Tibial nerve (tissue), 4 donors: ENCODE measurements around the gene NHEJ1. TPM values are rescaled to one million over a fixed set of nuclear protein-coding genes. Genes with fewer than 3 reads are reported as not detected.

Source experiments
- DNase-seq, 2 donors: peaks; one replicate each; pipeline ENCODE4 v3.0.0-alpha.2; 2019; ENCODE audit warnings: low spot score in 2 of 2
- H3K27ac ChIP-seq, 4 donors: fragments of 200-600 bp; sonication (generic) in 3 of 4; one replicate each; pipeline ENCODE4 v1.5.1; 2017 to 2019; ENCODE audit warnings: mild to moderate bottlenecking in 1 of 4
- H3K27me3 ChIP-seq, 2 donors: fragments of 200-600 bp; sonication (generic) in 1 of 2; one replicate each; pipeline versions ENCODE4 v1.5.1 to v1.6.0; 2017 to 2019
- H3K36me3 ChIP-seq, 3 donors: fragments of 200-600 bp; sonication (generic); one replicate each; pipeline ENCODE4 v1.5.1; 2018 to 2019
- H3K4me1 ChIP-seq, 4 donors: fragments of 200-600 bp; sonication (generic) in 3 of 4; one replicate each; pipeline ENCODE4 v1.5.1; 2017 to 2019
- H3K4me3 ChIP-seq, 4 donors: fragments of 200-600 bp; sonication (generic) in 3 of 4; one replicate each; pipeline ENCODE4 v1.5.1; 2017 to 2019; ENCODE audit warnings: mild to moderate bottlenecking in 1 of 4, moderate library complexity in 1 of 4
- H3K9me3 ChIP-seq, 4 donors: fragments of 200-600 bp; sonication (generic) in 3 of 4; one replicate each; pipeline ENCODE4 v1.5.1; 2017 to 2019
- CTCF ChIP-seq, 5 experiments: fragments of 200-600 bp in 3 of 5; fragments of 450-650 bp in 2 of 5; sonication (generic) in 3 of 5; IDR thresholded peaks; one replicate each; pipeline ENCODE4 v1.5.1; 2016 to 2019; ENCODE audit warnings: antibody characterized with exemption in 5 of 5, mild to moderate bottlenecking in 3 of 5, moderate library complexity in 2 of 5
- EP300 ChIP-seq, 2 donors: sonication (generic); formaldehyde crosslinking; IDR thresholded peaks; one replicate each; pipeline ENCODE4 v1.6.1; 2017; ENCODE audit warnings: antibody characterized with exemption in 2 of 2, mild to moderate bottlenecking in 1 of 2
- POLR2A ChIP-seq, 2 donors: fragments of 450-650 bp; IDR thresholded peaks; one replicate each; pipeline ENCODE4 v1.6.1; 2017; ENCODE audit warnings: antibody characterized with exemption in 2 of 2, mild to moderate bottlenecking in 2 of 2, moderate library complexity in 2 of 2
- WGBS, 2 donors: methylation state at CpG; one replicate each; pipeline ENCODE4 v1.1.5; 2018; 5-methylcytosine and 5-hydroxymethylcytosine counted together
- total RNA-seq, 4 donors: library from RNA; depleted of rRNA; stranded (reverse); fragments of >200 nt; gene quantifications; one replicate each; pipeline ENCODE4 v1.1.0, GENCODE V29; 2016

NHEJ1 gene
- total RNA-seq, 4 donors from 2014 or later: 12.9 to 27.4 (median 17.6) TPM

- Histone ChIP-seq H3K27me3 (no peaks in the 10 kb centered on the region), H3K9me3 (no peaks in the 10 kb centered on the region), H3K36me3 (peaks cover 0 to 18% (median 0%) of the 10 kb centered on the region in 3 donors), H3K4me1 (no peaks in the 10 kb centered on the region), H3K4me3 (no peak overlapping the region), H3K27ac (no peak overlapping the region)
- DNase-seq: no peak
- TF ChIP-seq POLR2A (IDR thresholded peaks at IDR 0.05) (no peak), EP300 (IDR thresholded peaks at IDR 0.05) (no peak), CTCF (IDR thresholded peaks at IDR 0.05) (no peak)
- WGBS, 2 donors: 88 to 89% methylated on average over 4 of the region's 4 CpGs
Observed at GRCh38 chr2:219133976-219134375, 26.6 kb downstream of the NHEJ1 start.

- Histone ChIP-seq H3K9me3 (no peaks in the 10 kb centered on the region), H3K36me3 (peaks cover 0 to 17% (median 0%) of the 10 kb centered on the region in 3 donors), H3K4me3 (no peak overlapping the region), H3K27ac (no peak overlapping the region), H3K27me3 (no peaks in the 10 kb centered on the region), H3K4me1 (peaks cover 0 to 3% (median 0%) of the 10 kb centered on the region in 4 donors)
- no peak for DNase-seq
- no peak for TF ChIP-seq EP300 (IDR thresholded peaks at IDR 0.05)
- WGBS, 2 donors: 89% methylated on average over 4 of the region's 4 CpGs
Observed at GRCh38 chr2:219131744-219132143, 28.9 kb downstream of the NHEJ1 start.

GRCh38 chr2:219131327-219131726 lies 29.3 kb downstream of the NHEJ1 start:
- Histone ChIP-seq H3K4me1 (peaks cover 0 to 4% (median 0%) of the 10 kb centered on the region in 4 donors), H3K27ac (no peak overlapping the region), H3K4me3 (no peak overlapping the region), H3K27me3 (no peaks in the 10 kb centered on the region), H3K36me3 (peaks cover 0 to 14% (median 0%) of the 10 kb centered on the region in 3 donors), H3K9me3 (no peaks in the 10 kb centered on the region)
- DNase-seq: no peak
- TF ChIP-seq CTCF (IDR thresholded peaks at IDR 0.05): no peak
- no peak for TF ChIP-seq EP300 (IDR thresholded peaks at IDR 0.05)
- TF ChIP-seq POLR2A (IDR thresholded peaks at IDR 0.05): no peak
- WGBS, 2 donors: 84 to 87% methylated on average over 3 of the region's 3 CpGs

GRCh38 chr2:219129589-219129988 lies 31.0 kb downstream of the NHEJ1 start:
- Histone ChIP-seq H3K36me3 (peaks cover 0 to 14% (median 0%) of the 10 kb centered on the region in 3 donors), H3K9me3 (no peaks in the 10 kb centered on the region), H3K4me3 (no peak overlapping the region), H3K27ac (no peak overlapping the region), H3K27me3 (no peaks in the 10 kb centered on the region), H3K4me1 (peaks cover 0 to 12% (median 0%) of the 10 kb centered on the region in 4 donors)
- no peak for DNase-seq
- no peak for TF ChIP-seq POLR2A (IDR thresholded peaks at IDR 0.05)
- no peak for TF ChIP-seq EP300 (IDR thresholded peaks at IDR 0.05)
- TF ChIP-seq CTCF (IDR thresholded peaks at IDR 0.05): no peak
- WGBS, 2 donors: 88 to 94% methylated on average over 16 of the region's 16 CpGs

GRCh38 chr2:219128396-219128795 lies 32.2 kb downstream of the NHEJ1 start:
- H3K9me3 ChIP-seq: no peaks in the 10 kb centered on the region
- no peaks in the 10 kb centered on the region for H3K27me3 ChIP-seq
- peaks cover 0 to 12% (median 0%) of the 10 kb centered on the region in 4 donors for H3K4me1 ChIP-seq
- H3K36me3 ChIP-seq: peaks cover 0 to 14% (median 0%) of the 10 kb centered on the region in 3 donors
- no peak for DNase-seq
- no peak overlapping the region for H3K4me3 ChIP-seq
- WGBS, 2 donors: 75 to 79% methylated on average over 7 of the region's 7 CpGs
- no peak overlapping the region for H3K27ac ChIP-seq
- no peak for TF ChIP-seq POLR2A (IDR thresholded peaks at IDR 0.05)
- no peak for TF ChIP-seq CTCF (IDR thresholded peaks at IDR 0.05)
- no peak for TF ChIP-seq EP300 (IDR thresholded peaks at IDR 0.05)
